GM12878 (cell line): Measurements from ENCODE around the gene TIMP3.

ENCODE experiments used
- FOXM1 ChIP-seq: IDR thresholded peaks from 2 replicates; pipeline ENCODE4 v1.6.1; 2012; ENCODE audit warnings: low read depth, mild to moderate bottlenecking, inconsistent platforms, low read length, moderate library complexity
- JUND ChIP-seq: IDR thresholded peaks from 2 replicates; pipeline ENCODE4 v1.6.1; 2012; ENCODE audit warnings: low read depth, mild to moderate bottlenecking, low read length, improper control_type of control experiment, moderate library complexity
- PKNOX1 ChIP-seq: fragments of 450-650 bp; IDR thresholded peaks from 2 replicates; pipeline ENCODE4 v1.6.1; 2016; ENCODE audit warnings: mild to moderate bottlenecking
- SIN3A ChIP-seq: IDR thresholded peaks from 2 replicates; pipeline ENCODE4 v1.6.1; 2012; ENCODE audit warnings: low read depth, low read length, improper control_type of control experiment
- YY1 ChIP-seq: IDR thresholded peaks from 2 replicates; pipeline ENCODE4 v1.6.1; 2011; ENCODE audit warnings: low read depth, mild to moderate bottlenecking, low read length

- no peak for TF ChIP-seq YY1
- TF ChIP-seq SIN3A = no peak
- no peak for TF ChIP-seq PKNOX1
- no peak for TF ChIP-seq FOXM1
- no peak for TF ChIP-seq JUND
Measured at GRCh38 chr22:32862083-32862482, 60.6 kb downstream of the TIMP3 start.
